HUES64 (cell line): Measurements from ENCODE around the gene MICAL1.

Experiments
- H3K27ac ChIP-seq: 2 replicates; pipeline ENCODE4 v1.7.0; 2013; ENCODE audit warnings: low read depth, low read length, inconsistent platforms
- H3K27me3 ChIP-seq: 2 replicates; pipeline ENCODE4 v1.6.1; 2013; ENCODE audit warnings: mild to moderate bottlenecking, low read length; ENCODE audit not compliant: insufficient read depth
- H3K36me3 ChIP-seq: 2 replicates; pipeline ENCODE4 v1.6.1; 2013; ENCODE audit warnings: mild to moderate bottlenecking, low read length; ENCODE audit not compliant: insufficient read depth
- H3K4me1 ChIP-seq: 2 replicates; pipeline ENCODE4 v1.6.1; 2013; ENCODE audit warnings: mild to moderate bottlenecking, low read length, moderate library complexity; ENCODE audit not compliant: insufficient read depth
- H3K4me3 ChIP-seq: 2 replicates; pipeline ENCODE4 v1.5.1; 2013; ENCODE audit warnings: mild to moderate bottlenecking, low read length, moderate library complexity
- H3K9ac ChIP-seq: 2 replicates; pipeline ENCODE4 v1.6.1; 2013; ENCODE audit warnings: mild to moderate bottlenecking, low read depth, low read length
- H3K9me3 ChIP-seq: 2 replicates; pipeline ENCODE4 v1.6.1; 2013; ENCODE audit warnings: low read depth, low read length; ENCODE audit not compliant: insufficient read depth
- WGBS: fragments of 150-250, 120-280 bp; methylation state at CpG from one replicate; pipeline ENCODE4 v1.1.7; 2013; ENCODE audit warnings: missing lambda C conversion rate; 5-methylcytosine and 5-hydroxymethylcytosine counted together

The MICAL1 gene

DNA sequence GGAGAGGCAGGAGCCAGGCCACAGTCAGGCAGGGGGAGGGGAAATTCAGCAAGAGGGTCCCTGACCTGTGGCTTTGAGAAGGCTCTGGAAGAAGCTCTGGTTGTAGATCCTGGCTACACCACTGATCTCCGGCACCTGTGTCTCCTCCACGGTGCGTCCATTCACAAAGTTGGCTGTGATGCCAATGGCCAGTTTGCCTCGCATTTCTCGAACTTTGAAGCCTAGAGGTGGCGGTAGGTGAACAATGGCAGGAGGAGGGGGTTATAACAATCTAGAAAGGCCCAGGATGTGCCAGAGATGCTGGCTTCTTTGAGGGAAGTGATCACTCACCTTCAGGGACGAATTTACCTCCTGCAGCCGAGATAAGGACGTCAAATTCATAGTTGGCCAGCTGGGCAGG lies 3.4 kb downstream of the MICAL1 start:
- H3K36me3 ChIP-seq: peaks cover 35% of the 10 kb centered on the region
- peaks cover 15% of the 10 kb centered on the region for H3K4me1 ChIP-seq
- WGBS: 92% methylated on average over 9 of the region's 9 CpGs
- no peaks in the 10 kb centered on the region for H3K27me3 ChIP-seq
- H3K9me3 ChIP-seq: no peaks in the 10 kb centered on the region
- H3K9ac ChIP-seq: no peak overlapping the region
- H3K4me3 ChIP-seq: no peak overlapping the region
- H3K27ac ChIP-seq: no peak overlapping the region

DNA sequence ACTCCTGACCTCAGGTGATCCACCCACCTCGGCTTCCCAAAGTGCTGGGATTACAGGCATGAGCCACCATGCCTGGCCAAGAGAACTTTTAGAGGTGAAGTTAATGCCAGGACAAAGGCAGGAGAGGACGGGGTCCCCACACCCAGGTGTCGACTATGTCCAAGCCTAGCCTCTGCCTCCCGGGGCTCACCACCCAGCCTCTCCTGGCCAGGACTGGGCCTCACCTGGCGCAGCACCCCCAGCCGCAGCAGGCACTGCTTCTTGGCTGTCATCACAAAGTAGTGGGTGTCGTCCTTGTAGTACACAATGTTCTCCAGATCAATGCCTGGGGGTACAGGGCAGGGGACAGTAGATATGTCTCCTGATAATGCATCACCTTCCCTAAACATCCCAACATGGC lies 4.2 kb downstream of the MICAL1 start:
- Histone ChIP-seq H3K4me3 (no peak overlapping the region), H3K27me3 (no peaks in the 10 kb centered on the region), H3K27ac (no peak overlapping the region), H3K36me3 (peaks cover 43% of the 10 kb centered on the region), H3K9ac (no peak overlapping the region), H3K4me1 (peaks cover 7% of the 10 kb centered on the region), H3K9me3 (no peaks in the 10 kb centered on the region)
- 93% methylated on average over 7 of the region's 7 CpGs for WGBS

DNA sequence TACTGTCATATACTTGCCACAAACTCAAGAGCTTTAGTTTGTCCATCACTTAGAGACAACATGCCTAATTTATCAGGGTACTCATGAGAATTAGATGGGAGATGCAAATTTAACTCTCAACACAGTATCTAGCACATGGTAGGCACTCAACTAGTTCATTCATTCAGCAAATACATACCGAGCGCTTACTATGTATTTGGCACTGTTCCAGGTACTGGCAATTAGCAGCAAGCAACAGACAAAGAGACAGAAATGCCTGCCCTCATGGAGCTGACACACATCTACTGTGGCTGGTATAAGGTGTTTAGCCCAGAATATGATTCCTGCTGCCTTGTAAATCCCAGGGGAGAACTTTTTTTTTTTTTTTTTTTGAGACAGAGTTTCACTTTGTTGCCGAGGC lies 4.8 kb downstream of the MICAL1 start:
- peaks cover 49% of the 10 kb centered on the region for H3K36me3 ChIP-seq
- H3K9me3 ChIP-seq: no peaks in the 10 kb centered on the region
- H3K9ac ChIP-seq: no peak overlapping the region
- no peak overlapping the region for H3K27ac ChIP-seq
- WGBS: 99% methylated on average over 3 of the region's 3 CpGs
- H3K4me1 ChIP-seq: peaks cover 6% of the 10 kb centered on the region; the same call in 1 of the 2 replicates
- no peak overlapping the region for H3K4me3 ChIP-seq
- no peaks in the 10 kb centered on the region for H3K27me3 ChIP-seq

DNA sequence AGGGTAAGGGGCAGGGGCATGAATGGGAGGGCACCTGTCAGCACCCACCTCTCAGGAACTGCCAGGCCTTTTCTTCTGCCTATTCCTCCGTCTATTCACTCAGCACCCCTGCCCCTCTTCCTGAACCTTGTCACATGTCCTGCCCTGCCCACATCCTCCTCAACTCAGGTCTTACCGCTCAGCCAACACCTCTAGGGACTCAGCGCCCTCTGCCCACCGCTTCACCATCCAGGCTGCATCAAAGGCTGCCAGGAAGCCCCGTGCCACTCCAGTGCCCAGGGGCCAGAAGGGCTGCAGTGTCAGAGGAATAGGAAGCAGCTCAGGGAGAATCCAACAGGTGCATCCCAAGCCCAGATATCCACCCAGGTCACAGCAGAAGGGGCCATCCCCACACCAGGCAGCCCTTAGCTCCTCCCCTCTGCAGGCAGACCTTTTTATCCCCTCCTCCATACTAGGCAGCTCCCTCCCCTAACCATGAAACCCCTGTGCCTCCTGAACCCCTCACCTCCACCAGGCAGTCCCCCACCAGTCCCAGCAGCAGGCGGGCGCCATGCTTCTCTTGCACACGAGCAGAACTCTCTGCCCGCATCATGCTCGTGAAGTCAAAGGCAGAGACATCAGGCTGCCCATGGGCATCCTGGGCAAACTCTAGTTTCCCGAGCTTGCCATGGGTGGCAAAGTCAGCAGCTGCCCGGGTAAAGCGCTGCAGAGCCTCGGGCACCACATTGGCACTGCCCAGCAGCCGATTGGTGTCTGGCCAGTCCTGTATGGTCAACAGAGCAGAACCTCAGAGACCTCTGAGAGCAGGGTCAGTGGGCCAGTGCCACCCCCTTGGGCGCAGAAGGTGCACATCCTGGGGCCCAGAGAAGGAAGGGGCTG lies 5.5 kb downstream of the MICAL1 start:
- WGBS: 90% methylated on average over 16 of the region's 16 CpGs
- peaks cover 6% of the 10 kb centered on the region; the same call in 1 of the 2 replicates for H3K4me1 ChIP-seq
- H3K9me3 ChIP-seq: no peaks in the 10 kb centered on the region
- peaks cover 56% of the 10 kb centered on the region for H3K36me3 ChIP-seq
- H3K27me3 ChIP-seq: no peaks in the 10 kb centered on the region
- no peak overlapping the region for H3K4me3 ChIP-seq
- no peak overlapping the region for H3K27ac ChIP-seq
- no peak overlapping the region for H3K9ac ChIP-seq

DNA sequence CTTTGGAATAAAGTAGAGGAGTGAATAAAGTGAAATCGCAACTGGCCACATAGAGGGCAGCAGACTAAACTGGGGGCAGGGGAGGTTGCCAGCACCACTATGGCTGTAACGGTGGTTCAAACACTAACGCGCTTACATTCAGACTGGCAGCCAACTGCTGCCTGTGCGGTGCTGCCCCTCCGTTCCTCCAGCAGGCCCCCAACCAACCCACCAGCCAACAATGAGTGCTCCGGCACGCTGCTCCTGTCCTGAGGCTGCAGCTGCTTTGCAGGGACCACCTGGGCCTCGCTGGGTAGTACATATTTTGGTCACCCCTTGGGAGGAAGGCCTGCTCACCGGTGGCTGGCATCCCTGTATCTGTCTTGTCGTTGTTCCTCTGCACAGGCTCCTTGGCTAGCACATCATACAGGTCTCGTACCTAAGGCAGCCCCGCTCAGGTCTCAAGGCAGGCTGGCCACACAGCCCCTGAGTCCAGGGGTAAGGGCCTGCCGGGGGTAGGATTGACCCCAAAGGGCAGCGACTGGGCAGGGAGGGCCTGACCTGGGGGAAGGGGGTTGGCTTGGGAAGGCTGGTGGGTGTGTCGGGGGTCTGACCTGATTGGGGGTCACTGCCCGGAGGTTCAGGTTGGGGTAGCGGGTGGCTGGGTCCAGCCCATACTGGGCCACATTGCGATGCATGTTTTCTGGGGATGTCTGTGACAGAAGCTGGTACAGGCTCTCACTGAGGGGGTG lies 6.3 kb downstream of the MICAL1 start:
- Histone ChIP-seq H3K27me3 (no peaks in the 10 kb centered on the region), H3K9me3 (no peaks in the 10 kb centered on the region), H3K9ac (no peak overlapping the region), H3K36me3 (peaks cover 64% of the 10 kb centered on the region), H3K27ac (no peak overlapping the region), H3K4me3 (no peak overlapping the region), H3K4me1 (peaks cover 2% of the 10 kb centered on the region; the same call in 1 of the 2 replicates)
- WGBS: 95% methylated on average over 19 of the region's 19 CpGs

DNA sequence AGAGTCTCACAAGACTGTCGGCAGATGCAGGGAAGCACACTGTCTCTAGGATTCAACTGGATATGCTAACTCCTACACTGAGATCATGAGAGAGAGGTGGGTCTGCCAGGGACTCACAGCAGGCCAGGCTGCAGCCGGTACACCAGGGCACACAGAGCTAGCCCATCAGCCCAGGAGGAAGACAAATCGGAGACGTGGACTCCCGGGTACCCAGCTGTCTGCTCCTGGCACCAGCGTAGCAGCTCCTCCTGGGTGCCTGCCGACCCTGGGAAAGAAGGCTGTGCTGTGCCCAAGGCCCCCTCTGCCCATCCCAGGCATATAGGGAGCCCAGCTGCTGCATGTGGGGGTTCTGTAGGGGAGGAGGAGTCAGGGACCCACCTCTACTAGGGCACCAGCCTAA lies 7.0 kb downstream of the MICAL1 start:
- peaks cover 69% of the 10 kb centered on the region for H3K36me3 ChIP-seq
- no peak overlapping the region for H3K27ac ChIP-seq
- WGBS: 93% methylated on average over 7 of the region's 7 CpGs
- H3K9ac ChIP-seq: no peak overlapping the region
- H3K9me3 ChIP-seq: no peaks in the 10 kb centered on the region
- no peaks in the 10 kb centered on the region for H3K4me1 ChIP-seq
- no peaks in the 10 kb centered on the region for H3K27me3 ChIP-seq
- no peak overlapping the region for H3K4me3 ChIP-seq

DNA sequence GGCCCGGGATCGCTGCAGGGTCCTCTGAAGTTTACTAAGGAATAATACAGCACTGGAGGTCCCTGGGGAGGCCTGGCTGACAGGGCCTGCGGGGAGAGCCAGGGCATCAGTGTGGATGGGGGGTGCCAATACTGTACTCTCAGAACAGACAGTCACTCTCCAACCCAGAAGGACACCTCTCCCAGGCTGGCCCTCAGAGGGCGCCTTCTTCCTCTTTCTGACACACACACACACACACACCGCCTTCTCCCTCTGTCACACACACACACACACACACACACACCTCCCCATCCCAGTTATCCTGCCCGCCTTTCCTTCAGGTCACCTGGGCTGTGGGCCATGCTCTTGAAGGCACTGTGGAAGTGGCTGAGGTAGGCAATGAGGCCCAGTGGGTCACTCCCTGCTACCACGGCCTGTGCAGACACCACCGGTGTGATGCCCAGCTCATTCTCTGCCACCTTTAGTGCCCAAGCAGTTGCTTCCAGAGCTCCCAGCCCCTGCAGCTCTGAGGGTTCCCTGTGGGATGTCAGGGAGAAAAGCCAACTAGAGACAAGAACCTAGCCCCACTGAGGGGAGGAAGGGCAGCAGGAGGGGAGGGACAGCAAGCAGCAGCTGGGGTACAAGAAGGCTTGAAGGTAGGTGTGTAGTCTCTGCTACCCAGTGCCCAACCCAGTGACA lies 7.6 kb downstream of the MICAL1 start:
- no peaks in the 10 kb centered on the region for H3K4me1 ChIP-seq
- peaks cover 69% of the 10 kb centered on the region for H3K36me3 ChIP-seq
- H3K27ac ChIP-seq: no peak overlapping the region
- no peaks in the 10 kb centered on the region for H3K27me3 ChIP-seq
- 91% methylated on average over 8 of the region's 8 CpGs for WGBS
- no peak overlapping the region for H3K4me3 ChIP-seq
- H3K9ac ChIP-seq: no peak overlapping the region
- no peaks in the 10 kb centered on the region for H3K9me3 ChIP-seq

- no peak overlapping the region for H3K9ac ChIP-seq
- H3K27me3 ChIP-seq: no peaks in the 10 kb centered on the region
- WGBS: 95% methylated on average over 10 of the region's 10 CpGs
- no peaks in the 10 kb centered on the region for H3K4me1 ChIP-seq
- no peaks in the 10 kb centered on the region for H3K9me3 ChIP-seq
- H3K36me3 ChIP-seq: peaks cover 71% of the 10 kb centered on the region
- H3K4me3 ChIP-seq: no peak overlapping the region
- H3K27ac ChIP-seq: no peak overlapping the region
Observed at GRCh38 chr6:109447087-109447486, 8.5 kb downstream of the MICAL1 start.

GRCh38 chr6:109446541-109446940 lies 9.0 kb downstream of the MICAL1 start:
- H3K27me3 ChIP-seq: no peaks in the 10 kb centered on the region
- H3K4me3 ChIP-seq: no peak overlapping the region
- H3K9me3 ChIP-seq: no peaks in the 10 kb centered on the region
- H3K27ac ChIP-seq: no peak overlapping the region
- no peak overlapping the region for H3K9ac ChIP-seq
- 95% methylated on average over 8 of the region's 8 CpGs for WGBS
- H3K4me1 ChIP-seq: peaks cover 3% of the 10 kb centered on the region; the same call in 1 of the 2 replicates
- H3K36me3 ChIP-seq: peaks cover 66% of the 10 kb centered on the region

GRCh38 chr6:109446072-109446471 lies 9.5 kb downstream of the MICAL1 start:
- Histone ChIP-seq H3K4me1 (peaks cover 5% of the 10 kb centered on the region; the same call in 1 of the 2 replicates), H3K4me3 (no peak overlapping the region), H3K36me3 (peaks cover 62% of the 10 kb centered on the region), H3K9me3 (no peaks in the 10 kb centered on the region), H3K27me3 (no peaks in the 10 kb centered on the region), H3K27ac (no peak overlapping the region), H3K9ac (no peak overlapping the region)
- WGBS: 93% methylated on average over 13 of the region's 15 CpGs

DNA sequence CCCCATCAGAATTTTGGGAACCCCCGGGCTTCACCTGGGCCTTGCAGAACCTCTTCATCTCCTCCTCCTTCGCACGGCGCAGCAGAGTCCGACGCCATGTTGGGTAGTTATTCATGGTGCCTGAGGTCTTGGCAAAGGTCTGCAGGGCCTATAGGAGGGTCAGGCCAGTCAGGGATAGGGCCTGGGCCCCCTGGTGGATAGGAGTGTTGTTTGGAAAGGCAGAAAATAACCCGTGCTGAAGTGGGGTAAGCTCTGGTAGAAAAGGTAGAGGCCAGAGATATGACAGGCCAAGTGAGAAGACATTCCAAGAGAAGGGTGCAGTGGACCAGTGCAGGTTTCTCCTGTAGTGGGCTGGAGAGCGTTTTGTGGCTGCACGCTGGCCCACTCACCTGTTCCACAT lies 10.2 kb downstream of the MICAL1 start:
- no peak overlapping the region for H3K4me3 ChIP-seq
- H3K4me1 ChIP-seq: peaks cover 5% of the 10 kb centered on the region; the same call in 1 of the 2 replicates
- WGBS: 92% methylated on average over 9 of the region's 9 CpGs
- no peaks in the 10 kb centered on the region for H3K27me3 ChIP-seq
- no peak overlapping the region for H3K27ac ChIP-seq
- no peaks in the 10 kb centered on the region for H3K9me3 ChIP-seq
- no peak overlapping the region for H3K9ac ChIP-seq
- peaks cover 59% of the 10 kb centered on the region for H3K36me3 ChIP-seq
